GM19328 (cell line): ENCODE data around the gene DHH.

Source experiments
- ATAC-seq: cut with Tn5 transposase; IDR thresholded peaks from one replicate; pipeline ENCODE4 v1.9.1; 2021; ENCODE audit warnings: mild to moderate bottlenecking, moderate library complexity; ENCODE audit not compliant: unreplicated experiment

DHH gene

GRCh38 chr12:49051777-49052438 is 42.7 kb downstream of the DHH start:
- no peak for ATAC-seq

GRCh38 chr12:49051373-49051764 is 43.2 kb downstream of the DHH start:
- no peak for ATAC-seq

GRCh38 chr12:49050507-49051372 is 43.9 kb downstream of the DHH start:
- no peak for ATAC-seq

- ATAC-seq = no peak
Observed at GRCh38 chr12:49049566-49050224, 44.9 kb downstream of the DHH start.

GRCh38 chr12:49048953-49049352 is 45.6 kb downstream of the DHH start:
- ATAC-seq = no peak

- ATAC-seq = no peak
Observed at GRCh38 chr12:49046129-49046895, 48.3 kb downstream of the DHH start.

GRCh38 chr12:49044660-49045059 is 49.9 kb downstream of the DHH start:
- no peak for ATAC-seq

GRCh38 chr12:49043856-49044258 is 50.7 kb downstream of the DHH start:
- ATAC-seq = no peak

GRCh38 chr12:49043241-49043640 is 51.4 kb downstream of the DHH start:
- ATAC-seq = no peak

- no peak for ATAC-seq
Observed at GRCh38 chr12:49041881-49042484, 52.6 kb downstream of the DHH start.

- ATAC-seq = no peak
Observed at GRCh38 chr12:49041036-49041880, 53.3 kb downstream of the DHH start.

- no peak for ATAC-seq
Observed at GRCh38 chr12:49040364-49040855, 54.2 kb downstream of the DHH start.

GRCh38 chr12:49039421-49040363 is 54.9 kb downstream of the DHH start:
- no peak for ATAC-seq

- no peak for ATAC-seq
Observed at GRCh38 chr12:49038291-49038955, 56.2 kb downstream of the DHH start.

GRCh38 chr12:49037947-49038237 is 56.7 kb downstream of the DHH start:
- no peak for ATAC-seq

GRCh38 chr12:49037111-49037946 is 57.3 kb downstream of the DHH start:
- ATAC-seq = no peak
